ENCODE results near the gene PRKN.
A peak's percentile ranks its signal among the peaks of the same experiment; 100 is the strongest.

The PRKN gene

GRCh38 chr6:161630674-161631073 lies 1096.9 kb downstream of the PRKN start:
- FAIRE-seq = no peak
- TF ChIP-seq POLR2A (IDR thresholded peaks at IDR 0.05; ENCODE audit: low read depth, low read length) = no peak
- DNase-seq (ENCODE audit: insufficient read length, low spot score) = no peak

GRCh38 chr6:161626132-161626676 lies 1101.4 kb downstream of the PRKN start:
- no peak for TF ChIP-seq POLR2A (IDR thresholded peaks at IDR 0.05; ENCODE audit: low read depth, low read length)
- DNase-seq (ENCODE audit: insufficient read length, low spot score) (no peak), FAIRE-seq (no peak)

- FAIRE-seq (no peak), DNase-seq (ENCODE audit: insufficient read length, low spot score) (no peak)
- no peak for TF ChIP-seq POLR2A (IDR thresholded peaks at IDR 0.05; ENCODE audit: low read depth, low read length)
Measured at GRCh38 chr6:161624111-161624510, 1103.5 kb downstream of the PRKN start.

- no peak for FAIRE-seq
- DNase-seq (ENCODE audit: insufficient read length, low spot score) = no peak
- no peak for TF ChIP-seq POLR2A (IDR thresholded peaks at IDR 0.05; ENCODE audit: low read depth, low read length)
Measured at GRCh38 chr6:161622779-161623178, 1104.8 kb downstream of the PRKN start.

DNA sequence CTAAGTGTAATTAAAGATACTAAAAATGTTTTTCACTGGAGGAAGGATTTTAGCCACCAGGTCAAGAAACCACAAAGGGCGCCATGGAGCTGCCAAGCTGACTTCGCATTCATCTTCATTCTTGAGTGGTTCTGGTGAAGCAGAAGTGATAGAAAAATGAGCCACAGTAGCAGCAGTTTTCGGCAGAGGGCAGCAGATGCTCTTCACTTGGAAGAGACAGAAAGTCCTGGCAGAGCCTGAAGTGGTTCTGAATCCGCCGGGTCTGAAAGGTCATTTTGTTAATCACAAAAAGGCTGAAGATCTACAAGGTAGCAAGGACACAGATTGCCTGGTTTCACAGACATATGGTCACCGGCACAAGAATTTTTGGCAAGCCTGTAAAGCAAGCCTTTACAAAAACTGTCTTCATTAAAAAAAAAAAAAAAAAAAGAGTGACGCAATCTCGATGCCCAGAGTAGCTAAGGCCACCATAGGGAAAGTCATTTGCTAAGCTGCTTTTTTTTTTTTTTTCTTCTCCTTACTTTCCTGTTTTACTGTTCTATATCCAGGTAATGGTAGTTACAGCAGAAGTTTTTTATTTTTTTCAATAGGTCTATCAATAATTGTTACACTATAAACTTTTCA lies 1108.6 kb downstream of the PRKN start:
- FAIRE-seq (peak; percentile 52), DNase-seq (ENCODE audit: insufficient read length, low spot score) (peak; percentile 25)
- no peak for TF ChIP-seq POLR2A (IDR thresholded peaks at IDR 0.05; ENCODE audit: low read depth, low read length)

DNA sequence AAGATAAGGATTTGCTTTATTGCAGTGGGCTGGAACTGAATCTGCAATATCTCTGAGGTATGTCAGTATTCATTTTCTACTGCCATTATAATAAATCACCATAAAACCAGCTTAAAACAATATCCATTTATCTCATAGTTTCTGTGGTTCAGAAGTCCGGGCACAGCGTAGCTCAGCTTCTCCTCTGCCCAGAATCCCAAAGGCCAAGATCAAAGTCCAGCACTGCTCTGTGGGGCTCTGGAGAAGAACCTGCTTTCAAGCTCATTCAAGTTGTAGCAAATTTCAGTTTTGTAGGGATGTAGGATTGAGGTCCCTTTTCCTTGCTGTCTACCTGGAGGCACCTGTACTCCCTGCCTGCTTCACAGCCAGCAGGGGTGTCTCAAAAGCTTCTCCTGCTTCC lies 1113.9 kb downstream of the PRKN start:
- DNase-seq (ENCODE audit: insufficient read length, low spot score) = no peak
- no peak for FAIRE-seq
- no peak for TF ChIP-seq POLR2A (IDR thresholded peaks at IDR 0.05; ENCODE audit: low read depth, low read length)

DNA sequence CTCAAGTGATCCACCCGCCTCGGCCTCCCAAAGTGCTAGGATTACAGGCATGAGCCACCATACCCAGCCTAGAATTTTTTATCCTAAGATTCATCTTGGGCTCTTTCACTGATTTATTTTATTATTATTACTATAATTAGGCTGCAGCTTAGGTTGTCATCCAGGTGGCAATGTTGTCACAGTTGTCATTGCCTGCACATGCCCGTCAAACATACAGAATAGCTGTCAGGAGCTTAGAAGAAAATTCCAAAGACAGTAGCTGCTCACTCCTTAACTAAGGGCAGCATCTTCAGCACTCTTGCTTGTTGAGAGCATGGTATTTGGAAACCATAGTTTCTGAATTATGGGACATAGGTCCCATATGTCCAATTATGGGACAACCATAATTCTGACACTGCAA lies 1118.8 kb downstream of the PRKN start:
- DNase-seq (ENCODE audit: insufficient read length, low spot score) (no peak), FAIRE-seq (no peak)
- TF ChIP-seq POLR2A (IDR thresholded peaks at IDR 0.05; ENCODE audit: low read depth, low read length) = no peak

DNA sequence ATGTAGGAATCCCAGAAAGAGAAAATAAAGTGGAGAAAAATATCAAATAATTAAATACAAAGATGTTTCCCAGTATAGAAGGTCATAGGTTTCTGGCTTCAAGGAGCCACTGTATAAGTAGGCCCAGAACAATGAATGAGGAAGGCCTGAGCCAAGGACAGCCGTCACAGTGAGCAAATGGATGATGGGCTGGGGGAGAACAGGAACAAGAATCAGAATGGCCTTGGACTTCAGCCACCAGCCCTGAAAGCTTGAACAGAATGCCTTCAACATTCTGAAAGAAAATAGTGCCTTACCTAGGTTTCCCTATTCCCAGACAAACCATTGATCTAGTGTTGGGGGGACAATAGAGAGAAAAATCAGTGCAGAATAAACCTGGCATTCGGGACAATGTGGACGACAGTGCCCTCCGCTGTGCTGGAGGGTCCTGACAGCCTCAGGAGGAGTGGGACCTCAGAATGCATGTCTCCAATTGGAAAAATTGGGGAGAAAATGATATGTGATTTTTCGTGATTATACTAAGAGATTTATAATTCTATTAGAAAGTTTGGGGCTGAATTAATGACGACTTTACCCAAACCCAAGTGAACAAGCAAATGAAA lies 1119.8 kb downstream of the PRKN start:
- no peak for DNase-seq (ENCODE audit: insufficient read length, low spot score)
- no peak for FAIRE-seq
- no peak for TF ChIP-seq POLR2A (IDR thresholded peaks at IDR 0.05; ENCODE audit: low read depth, low read length)

GRCh38 chr6:161602359-161602758 lies 1125.2 kb downstream of the PRKN start:
- FAIRE-seq (no peak), DNase-seq (ENCODE audit: insufficient read length, low spot score) (no peak)
- TF ChIP-seq POLR2A (IDR thresholded peaks at IDR 0.05; ENCODE audit: low read depth, low read length) = no peak

DNA sequence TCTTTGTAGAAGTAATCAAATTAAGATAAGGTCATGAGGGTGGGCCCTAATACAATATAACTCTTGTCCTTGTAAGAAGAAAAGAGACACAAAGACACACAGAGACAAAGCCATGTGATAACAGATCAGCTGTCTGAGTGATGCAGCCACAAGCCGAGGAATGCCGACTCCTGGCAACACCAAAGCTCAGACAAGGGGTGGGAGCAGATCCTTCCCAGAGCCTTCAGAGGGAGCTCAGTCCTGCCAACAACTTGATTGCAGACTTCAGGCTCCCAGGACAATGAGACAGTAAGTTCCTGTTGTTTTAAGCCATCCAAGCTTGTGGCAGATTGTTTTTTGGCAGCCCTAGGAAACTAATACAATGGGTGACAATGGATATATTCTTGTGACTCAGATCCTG lies 1128.7 kb downstream of the PRKN start:
- FAIRE-seq = no peak
- DNase-seq (ENCODE audit: insufficient read length, low spot score) = no peak
- TF ChIP-seq POLR2A (IDR thresholded peaks at IDR 0.05; ENCODE audit: low read depth, low read length) = no peak

DNA sequence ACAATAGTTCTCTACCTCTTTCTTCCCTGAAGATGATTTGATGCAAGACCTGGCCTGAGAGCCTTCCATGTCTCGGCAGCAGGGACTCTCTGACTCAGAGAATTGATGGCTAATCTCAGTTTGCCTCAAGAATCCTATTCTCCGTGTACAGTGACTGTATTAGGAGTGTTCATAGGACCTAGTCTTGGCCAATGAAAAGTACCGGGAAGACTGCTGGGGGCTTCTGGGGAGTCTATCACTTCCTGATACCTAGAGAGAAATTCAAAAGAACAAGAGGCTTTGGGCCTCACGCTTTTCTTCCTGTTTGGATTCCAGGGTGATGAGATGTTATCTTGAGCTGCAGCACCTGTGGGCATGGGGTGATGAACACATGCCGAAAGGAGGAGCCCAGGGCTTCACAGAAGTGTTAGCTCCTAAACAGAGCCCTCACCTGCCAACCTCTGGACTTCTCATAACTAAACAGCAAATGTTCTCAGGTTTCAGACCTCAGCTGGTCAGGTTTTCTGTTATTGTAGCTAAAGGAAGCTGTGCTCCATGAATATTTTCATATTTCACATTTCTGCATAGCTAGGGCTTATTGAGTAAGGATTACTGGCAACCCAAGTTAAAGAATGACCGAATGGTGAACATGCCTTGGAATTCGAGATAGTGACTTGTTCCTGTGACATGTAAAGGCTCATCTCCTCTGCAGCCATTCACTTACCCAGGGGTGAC lies 1130.6 kb downstream of the PRKN start:
- DNase-seq (ENCODE audit: insufficient read length, low spot score) (no peak), FAIRE-seq (no peak)
- TF ChIP-seq POLR2A (IDR thresholded peaks at IDR 0.05; ENCODE audit: low read depth, low read length) = no peak

- no peak for TF ChIP-seq POLR2A (IDR thresholded peaks at IDR 0.05; ENCODE audit: low read depth, low read length)
- FAIRE-seq (no peak), DNase-seq (ENCODE audit: insufficient read length, low spot score) (no peak)
Measured at GRCh38 chr6:161594412-161594811, 1133.2 kb downstream of the PRKN start.

GRCh38 chr6:161590961-161591627 lies 1136.5 kb downstream of the PRKN start:
- FAIRE-seq = no peak
- TF ChIP-seq POLR2A (IDR thresholded peaks at IDR 0.05; ENCODE audit: low read depth, low read length) = no peak
- no peak for DNase-seq (ENCODE audit: insufficient read length, low spot score)

- TF ChIP-seq POLR2A (IDR thresholded peaks at IDR 0.05; ENCODE audit: low read depth, low read length) = no peak
- DNase-seq (ENCODE audit: insufficient read length, low spot score) = no peak
- FAIRE-seq = no peak
Measured at GRCh38 chr6:161586887-161587286, 1140.7 kb downstream of the PRKN start.
